Measurements from ENCODE around the gene CPEB1. TPM values are rescaled to one million over a fixed set of nuclear protein-coding genes. Genes with fewer than 3 reads are reported as not detected.

Gene CPEB1
- total and polyA plus RNA-seq, 2 of the 13 experiments (the other 11 are each of a cell fraction or from before 2014, with no cell fraction given) = 0.03 to 0.07 TPM

DNA sequence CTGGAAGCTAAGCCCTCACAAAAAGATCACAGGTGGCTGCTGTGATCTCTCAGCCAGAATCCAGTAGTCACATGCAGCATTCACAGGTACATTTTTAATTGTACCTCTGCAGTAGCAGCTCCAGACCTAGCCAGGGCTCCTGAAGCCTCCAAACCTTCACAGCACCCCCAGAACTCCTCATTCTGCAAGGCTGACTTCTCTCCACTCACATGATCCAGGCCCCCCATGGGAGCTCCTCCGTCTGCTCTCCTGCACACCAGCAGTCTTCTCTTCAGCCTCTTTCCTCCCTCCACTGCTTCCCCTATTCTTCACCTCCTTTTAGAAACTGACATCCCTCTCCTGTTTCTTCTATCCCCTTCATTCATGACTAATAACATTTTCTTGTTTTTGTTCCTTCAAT is 13.2 kb upstream of the CPEB1 start:
- H3K27ac ChIP-seq (ENCODE audit: extremely low read length, insufficient read depth, low read length) = no peak overlapping the region
- ChIA-PET POLR2A (no interaction called here), CTCF (ENCODE audit: low intra/inter-chr PET ratio, low total read pairs) (no interaction called here)
- BruUV-seq (replicated peaks) = no TSS peak
- no peak for ATAC-seq
- H3K4me1 ChIP-seq (ENCODE audit: insufficient read depth, low read length) = no peaks in the 10 kb centered on the region
- TF ChIP-seq PRPF4 (IDR thresholded peaks at IDR 0.05; ENCODE audit: low read depth, low read length, poor library complexity, severe bottlenecking) (no peak), FOSL2 (CRISPR knock-in tag; IDR thresholded peaks at IDR 0.05) (no peak), ZNF468 (CRISPR knock-in tag; IDR thresholded peaks at IDR 0.05) (no peak), MAZ (IDR thresholded peaks at IDR 0.05; ENCODE audit: borderline replicate concordance, low read depth, low read length) (no peak), MAZ (CRISPR knock-in tag; IDR thresholded peaks at IDR 0.05; ENCODE audit: low read depth) (no peak), TGIF2 (CRISPR knock-in tag; IDR thresholded peaks at IDR 0.05) (no peak), KDM2A (CRISPR knock-in tag; IDR thresholded peaks at IDR 0.05; ENCODE audit: borderline replicate concordance, low read depth) (no peak), HNF4G (IDR thresholded peaks at IDR 0.05; ENCODE audit: borderline replicate concordance, low read depth, low read length) (no peak), HNF4G (CRISPR knock-in tag; IDR thresholded peaks at IDR 0.05; ENCODE audit: borderline replicate concordance, low read depth) (no peak), MTF2 (CRISPR knock-in tag; IDR thresholded peaks at IDR 0.05; ENCODE audit: borderline replicate concordance) (no peak)
- TF ChIP-seq, protein P1, sequence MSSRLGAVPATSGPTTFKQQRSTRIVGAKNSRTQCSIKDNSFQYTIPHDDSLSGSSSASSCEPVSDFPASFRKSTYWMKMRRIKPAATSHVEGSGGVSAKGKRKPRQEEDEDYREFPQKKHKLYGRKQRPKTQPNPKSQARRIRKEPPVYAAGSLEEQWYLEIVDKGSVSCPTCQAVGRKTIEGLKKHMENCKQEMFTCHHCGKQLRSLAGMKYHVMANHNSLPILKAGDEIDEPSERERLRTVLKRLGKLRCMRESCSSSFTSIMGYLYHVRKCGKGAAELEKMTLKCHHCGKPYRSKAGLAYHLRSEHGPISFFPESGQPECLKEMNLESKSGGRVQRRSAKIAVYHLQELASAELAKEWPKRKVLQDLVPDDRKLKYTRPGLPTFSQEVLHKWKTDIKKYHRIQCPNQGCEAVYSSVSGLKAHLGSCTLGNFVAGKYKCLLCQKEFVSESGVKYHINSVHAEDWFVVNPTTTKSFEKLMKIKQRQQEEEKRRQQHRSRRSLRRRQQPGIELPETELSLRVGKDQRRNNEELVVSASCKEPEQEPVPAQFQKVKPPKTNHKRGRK (CRISPR knock-in tag; IDR thresholded peaks at IDR 0.05) = no peak
- TF ChIP-seq, protein P2, sequence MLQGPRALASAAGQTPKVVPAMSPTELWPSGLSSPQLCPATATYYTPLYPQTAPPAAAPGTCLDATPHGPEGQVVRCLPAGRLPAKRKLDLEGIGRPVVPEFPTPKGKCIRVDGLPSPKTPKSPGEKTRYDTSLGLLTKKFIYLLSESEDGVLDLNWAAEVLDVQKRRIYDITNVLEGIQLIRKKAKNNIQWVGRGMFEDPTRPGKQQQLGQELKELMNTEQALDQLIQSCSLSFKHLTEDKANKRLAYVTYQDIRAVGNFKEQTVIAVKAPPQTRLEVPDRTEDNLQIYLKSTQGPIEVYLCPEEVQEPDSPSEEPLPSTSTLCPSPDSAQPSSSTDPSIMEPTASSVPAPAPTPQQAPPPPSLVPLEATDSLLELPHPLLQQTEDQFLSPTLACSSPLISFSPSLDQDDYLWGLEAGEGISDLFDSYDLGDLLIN (CRISPR knock-in tag; IDR thresholded peaks at IDR 0.05; ENCODE audit: borderline replicate concordance) = no peak
- H3K27me3 ChIP-seq (ENCODE audit: control insufficient read depth in 1 of 2, insufficient read depth in 2 of 2, low read length in 2 of 2) = peaks cover 0 to 3% of the 10 kb centered on the region in 2 experiments; a peak in 1 of 5 replicates
- DNase-seq (ENCODE audit: low spot score) = no peak
- no peaks in the 10 kb centered on the region for H3K9me3 ChIP-seq (ENCODE audit: low read length)
- no peak overlapping the region for H3K9ac ChIP-seq (ENCODE audit: insufficient read depth, low read depth, low read length)
- no peak overlapping the region for H2AFZ ChIP-seq (ENCODE audit: low read length)
- 0% methylated on average over 1 of the region's 1 CpG for WGBS (ENCODE audit: low lambda C conversion rate)
- no peaks in the 10 kb centered on the region for H3K79me2 ChIP-seq (ENCODE audit: insufficient read depth, low read length)
- FAIRE-seq = no peak
- H3K4me3 ChIP-seq (replicated peaks in 1 of 3; ENCODE audit: insufficient read depth in 1 of 3, low read depth in 2 of 3, low read length in 3 of 3) = no peak overlapping the region
- no peak overlapping the region for H3K4me2 ChIP-seq (ENCODE audit: low read depth, low read length)
- H4K20me1 ChIP-seq (ENCODE audit: insufficient read depth, low read length) = no peaks in the 10 kb centered on the region
- no peaks in the 10 kb centered on the region for H3K36me3 ChIP-seq (replicated peaks in 1 of 2; ENCODE audit: control insufficient read depth in 1 of 2, insufficient read depth in 2 of 2, low read length in 2 of 2)
- in situ Hi-C loops (cut with HindIII; ENCODE audit: extremely low pct_ligation_motif_present, low pct_unique_long_range_greater_than_20kb) (no loop called here), intact Hi-C loops (cut with micrococcal nuclease; ENCODE audit: unreplicated experiment) (no loop called here)

Measured in HepG2 (cell line).